CD14-positive monocyte (primary cell): Measurements from ENCODE around the gene PQBP1. TPM values are rescaled to one million over a fixed set of nuclear protein-coding genes. Genes with fewer than 3 reads are reported as not detected.

Experiments
- DNase-seq, 3 donors: peaks; one replicate each; pipeline ENCODE4 v3.0.0-alpha.2; 2011 to 2022
- H2AFZ ChIP-seq: 2 replicates; pipeline ENCODE4 v1.6.0; 2012; ENCODE audit warnings: mild to moderate bottlenecking, low read depth, low read length, inconsistent platforms; ENCODE audit not compliant: insufficient read depth, poor library complexity, severe bottlenecking
- H3K27ac ChIP-seq, 2 donors: 1 replicate in 1 of 2; 2 replicates in 1 of 2; pipeline ENCODE4 v1.5.1; 2012 to 2013; ENCODE audit warnings: low read length in 2 of 2, control low read depth in 1 of 2, inconsistent platforms in 1 of 2, low read depth in 1 of 2, mild to moderate bottlenecking in 1 of 2
- H3K27me3 ChIP-seq, 2 donors: one replicate each; pipeline versions ENCODE4 v1.6.0 to v1.6.1; 2011 to 2013; ENCODE audit warnings: low read length in 2 of 2; ENCODE audit not compliant: control insufficient read depth in 2 of 2, insufficient read depth in 2 of 2
- H3K36me3 ChIP-seq, 2 donors: replicated peaks in 1 of 2; 1 replicate in 1 of 2; 2 replicates in 1 of 2; pipeline versions ENCODE4 v1.5.1 to v1.6.1; 2012 to 2013; ENCODE audit warnings: low read length in 2 of 2, control low read depth in 1 of 2, inconsistent platforms in 1 of 2, mild to moderate bottlenecking in 1 of 2; ENCODE audit not compliant: insufficient read depth in 2 of 2, control insufficient read depth in 1 of 2
- H3K4me1 ChIP-seq, 2 donors: 1 replicate in 1 of 2; 2 replicates in 1 of 2; pipeline versions ENCODE4 v1.5.1 to v1.6.1; 2012 to 2013; ENCODE audit warnings: low read length in 2 of 2, control low read depth in 1 of 2, inconsistent platforms in 1 of 2, mild to moderate bottlenecking in 1 of 2, moderate library complexity in 1 of 2; ENCODE audit not compliant: insufficient read depth in 2 of 2, control insufficient read depth in 1 of 2
- H3K4me2 ChIP-seq: replicated peaks from 2 replicates; pipeline ENCODE3; 2012; ENCODE audit warnings: low read length, moderate library complexity, mild to moderate bottlenecking; ENCODE audit not compliant: poor library complexity, severe bottlenecking; ENCODE audit errors: extremely low read depth
- H3K4me3 ChIP-seq, 3 experiments: fragments of 200-600 bp in 1 of 3; sonication (generic) in 1 of 3; replicated peaks in 1 of 3; 1 replicate in 2 of 3; 2 replicates in 1 of 3; pipeline ENCODE4 v1.5.1; 2011 to 2013; ENCODE audit warnings: low read length in 3 of 3, mild to moderate bottlenecking in 3 of 3, control low read depth in 2 of 3, low read depth in 2 of 3, inconsistent platforms in 1 of 3, moderate library complexity in 1 of 3
- H3K79me2 ChIP-seq: 2 replicates; pipeline ENCODE4 v1.6.0; 2012; ENCODE audit warnings: mild to moderate bottlenecking, control low read depth, inconsistent platforms, low read length, moderate library complexity; ENCODE audit not compliant: insufficient read depth
- H3K9ac ChIP-seq: 2 replicates; pipeline ENCODE4 v1.6.0; 2017; ENCODE audit warnings: low read length, mild to moderate bottlenecking; ENCODE audit not compliant: insufficient read depth, poor library complexity, severe bottlenecking
- H3K9me3 ChIP-seq, 2 donors: replicated peaks in 1 of 2; 1 replicate in 1 of 2; 2 replicates in 1 of 2; pipeline versions ENCODE4 v1.5.1 to v1.6.1; 2012 to 2013; ENCODE audit warnings: low read length in 2 of 2, control low read depth in 1 of 2; ENCODE audit not compliant: control insufficient read depth in 1 of 2, insufficient read depth in 1 of 2
- H4K20me1 ChIP-seq: 2 replicates; pipeline ENCODE4 v1.6.0; 2012; ENCODE audit warnings: mild to moderate bottlenecking, low read length, control low read depth, moderate library complexity; ENCODE audit not compliant: insufficient read depth
- H3K27ac Mint-ChIP-seq, 7 donors: one replicate each; pipeline ENCODE4 v1.8.0; 2020; ENCODE audit warnings: mild to moderate bottlenecking in 7 of 7, mixed read lengths in 7 of 7, moderate library complexity in 6 of 7, inconsistent platforms in 2 of 7
- H3K27me3 Mint-ChIP-seq, 3 donors: one replicate each; pipeline ENCODE4 v1.8.0; 2021 to 2022; ENCODE audit warnings: low read depth in 3 of 3, mild to moderate bottlenecking in 3 of 3, mixed read lengths in 3 of 3, moderate library complexity in 3 of 3, inconsistent platforms in 1 of 3
- H3K36me3 Mint-ChIP-seq, 2 donors: one replicate each; pipeline ENCODE4 v1.8.0; 2020; ENCODE audit warnings: mixed read lengths in 2 of 2, inconsistent platforms in 1 of 2, mild to moderate bottlenecking in 1 of 2
- H3K4me1 Mint-ChIP-seq: one replicate; pipeline ENCODE4 v1.8.0; 2020; ENCODE audit warnings: mild to moderate bottlenecking, mixed read lengths
- H3K4me3 Mint-ChIP-seq, 2 donors: one replicate each; pipeline ENCODE4 v1.8.0; 2020; ENCODE audit warnings: mild to moderate bottlenecking in 2 of 2, mixed read lengths in 2 of 2, moderate library complexity in 1 of 2
- H3K9me3 Mint-ChIP-seq, 7 donors: one replicate each; pipeline ENCODE4 v1.8.0; 2020 to 2022; ENCODE audit warnings: mixed read lengths in 7 of 7, mild to moderate bottlenecking in 6 of 7, moderate library complexity in 6 of 7, inconsistent platforms in 2 of 7
- CTCF ChIP-seq: fragments of 200-600 bp; IDR thresholded peaks from one replicate; pipeline ENCODE4 v1.8.0; 2022; ENCODE audit warnings: antibody characterized with exemption, mild to moderate bottlenecking
- WGBS: methylation state at CpG from one replicate; pipeline ENCODE4 v1.1.5; 2013; ENCODE audit warnings: missing lambda C conversion rate; ENCODE audit not compliant: insufficient coverage; 5-methylcytosine and 5-hydroxymethylcytosine counted together
- intact Hi-C, 2 donors: fragments of 100-400 bp; cut with micrococcal nuclease; formaldehyde crosslinking; loops; one replicate each; pipeline versions ENCODE4 v1.15.0 to v1.15.1; 2023
- polyA plus RNA-seq, 3 donors: library from polyadenylated mRNA; depleted of rRNA in 1 of 3; unstranded in 2 of 3; stranded (reverse) in 1 of 3; fragments of 300-500 nt in 2 of 3; fragments of >200 nt in 1 of 3; fragmentation: Illumina TruSeq in 2 of 3; gene quantifications; 1 replicate in 2 of 3; 2 replicates in 1 of 3; pipeline ENCODE4 v1.2.3, GENCODE V29; 2012 to 2021

Gene PQBP1
- polyA plus RNA-seq, 3 donors: 71.7 to 129 (median 78.3) TPM

GRCh38 chrX:48924270-48924669 is 26.5 kb downstream of the PQBP1 start:
- Histone ChIP-seq H2AFZ (no peak overlapping the region), H3K27me3 (no peaks in the 10 kb centered on the region), H3K4me1 (peaks cover 7 to 9% of the 10 kb centered on the region in 2 donors), H3K36me3 (peaks cover 36 to 59% of the 10 kb centered on the region in 2 donors), H3K27ac (no peak overlapping the region), H3K4me2 (no peak overlapping the region), H4K20me1 (peaks cover 7% of the 10 kb centered on the region), H3K9me3 (no peaks in the 10 kb centered on the region), H3K79me2 (no peaks in the 10 kb centered on the region), H3K4me3 (no peak overlapping the region), H3K9ac (no peak overlapping the region)
- no peak for DNase-seq
- Mint-ChIP-seq H3K27me3 (peaks cover 0 to 6% (median 0%) of the 10 kb centered on the region in 3 donors), H3K36me3 (peaks cover 42 to 59% of the 10 kb centered on the region in 2 donors), H3K9me3 (no peaks in the 10 kb centered on the region), H3K27ac (peak overlapping the region in 2 of 7 donors; percentile 11 to 13), H3K4me3 (no peak overlapping the region), H3K4me1 (peaks cover 14% of the 10 kb centered on the region)
- intact Hi-C loops: no loop called here
- 100% methylated on average over 2 of the region's 5 CpGs for WGBS
- TF ChIP-seq CTCF: no peak

GRCh38 chrX:48927123-48927522 is 29.4 kb downstream of the PQBP1 start:
- Mint-ChIP-seq H3K36me3 (peaks cover 48 to 71% of the 10 kb centered on the region in 2 donors), H3K9me3 (peaks cover 0 to 6% (median 0%) of the 10 kb centered on the region in 7 donors), H3K27ac (no peak overlapping the region), H3K4me1 (no peaks in the 10 kb centered on the region), H3K4me3 (no peak overlapping the region), H3K27me3 (peaks cover 0 to 2% (median 0%) of the 10 kb centered on the region in 3 donors)
- intact Hi-C loops: no loop called here
- H2AFZ ChIP-seq: no peak overlapping the region
- no peaks in the 10 kb centered on the region for H3K27me3 ChIP-seq
- no peak overlapping the region for H3K27ac ChIP-seq
- no peak overlapping the region for H3K4me3 ChIP-seq
- no peak for TF ChIP-seq CTCF
- no peak for DNase-seq
- WGBS: no CpG with 5 or more reads among the region's 5 CpGs
- peaks cover 7% of the 10 kb centered on the region for H4K20me1 ChIP-seq
- H3K9ac ChIP-seq: no peak overlapping the region
- peaks cover 43 to 75% of the 10 kb centered on the region in 2 donors for H3K36me3 ChIP-seq
- no peaks in the 10 kb centered on the region for H3K79me2 ChIP-seq
- no peaks in the 10 kb centered on the region for H3K9me3 ChIP-seq
- H3K4me2 ChIP-seq: no peak overlapping the region
- H3K4me1 ChIP-seq: no peaks in the 10 kb centered on the region
